Activated T-cell treated with anti-CD3 and anti-CD28 coated beads, Interleukin-2, amount 50 U/mL, for 48 hours (primary cell): ENCODE measurements around the gene IQUB.
"Not testable (repeated sequence)": the region's sequence is repeated elsewhere in the genome, so short reads cannot be mapped to it uniquely, and the experiment has no call there.

Source experiments
- DNase-seq, 2 experiments: peaks; one replicate each; pipeline ENCODE4 v3.0.0-alpha.2; 2020

Gene IQUB

DNA sequence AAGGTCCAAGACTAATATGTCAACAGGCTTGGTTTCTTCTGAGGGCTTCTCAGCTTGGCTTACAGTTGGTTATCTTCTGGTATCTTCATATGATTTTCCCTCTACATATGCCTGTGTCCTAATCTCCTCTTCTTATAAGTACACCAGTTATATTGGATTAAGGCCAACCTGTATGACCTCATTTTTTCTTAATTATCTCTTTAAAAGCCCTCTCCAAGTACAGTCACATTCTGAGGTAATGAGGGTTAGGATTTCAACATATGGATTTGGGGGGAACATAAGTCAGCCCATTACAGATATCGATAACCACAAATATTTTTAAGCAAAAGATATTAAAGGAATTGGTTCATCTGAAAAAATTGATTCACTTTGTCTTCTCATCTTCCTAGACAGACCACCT is 49.2 kb downstream of the IQUB start:
- no peak for DNase-seq

DNA sequence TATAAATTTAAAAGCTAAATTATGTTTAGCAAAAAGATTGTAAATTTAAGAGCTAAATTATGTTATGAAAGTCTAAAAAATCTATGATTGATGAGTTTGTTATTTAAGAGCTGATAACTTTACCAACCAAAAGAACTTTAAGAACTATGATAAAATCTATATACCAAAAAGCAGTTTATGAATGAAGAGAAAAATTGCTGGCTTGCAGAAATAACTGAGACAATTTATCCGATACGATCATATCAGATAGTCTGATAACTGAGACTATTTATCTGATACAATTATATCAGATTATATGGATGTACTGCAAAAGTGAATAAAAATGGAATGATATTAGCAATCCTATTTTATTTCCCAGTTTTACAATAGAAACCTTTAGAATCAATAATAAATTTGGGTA is 50.2 kb downstream of the IQUB start:
- no peak for DNase-seq

DNA sequence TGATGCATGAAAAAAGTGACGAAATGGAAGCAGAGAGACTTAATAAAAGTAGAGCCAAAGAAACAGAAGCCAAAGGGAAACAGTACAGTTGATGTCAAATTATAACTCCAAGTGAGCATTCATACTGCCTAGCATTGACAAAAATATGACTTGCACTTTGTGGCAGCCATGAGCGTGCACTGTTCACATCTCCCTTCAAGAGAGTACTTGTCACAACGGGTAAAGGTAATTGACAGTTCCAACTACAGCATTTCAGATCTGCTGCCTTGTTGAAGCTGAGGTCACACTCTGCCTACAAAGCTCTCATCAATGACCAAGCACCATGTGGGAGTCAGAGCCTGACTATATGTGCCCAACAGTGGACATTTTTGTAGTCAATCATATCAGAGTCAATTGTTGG is 54.3 kb downstream of the IQUB start:
- no peak for DNase-seq

DNA sequence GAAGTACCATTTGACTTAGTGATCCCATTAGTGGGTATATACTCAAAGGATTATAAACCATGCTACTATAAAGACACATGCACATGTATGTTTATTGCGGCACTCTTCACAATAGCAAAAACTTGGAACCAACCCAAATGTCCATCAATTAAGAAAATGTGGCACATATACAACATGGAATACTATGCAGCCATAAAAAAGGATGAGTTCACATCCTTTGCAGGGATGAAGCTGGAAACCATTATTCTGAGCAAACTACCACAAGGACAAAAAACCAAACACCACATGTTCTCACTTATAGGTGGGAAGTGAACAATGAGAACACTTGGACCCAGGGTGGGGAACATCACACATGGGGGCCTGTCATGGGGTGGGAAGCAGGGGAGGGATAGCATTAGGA is 56.3 kb downstream of the IQUB start:
- not testable (repeated sequence) for DNase-seq

DNA sequence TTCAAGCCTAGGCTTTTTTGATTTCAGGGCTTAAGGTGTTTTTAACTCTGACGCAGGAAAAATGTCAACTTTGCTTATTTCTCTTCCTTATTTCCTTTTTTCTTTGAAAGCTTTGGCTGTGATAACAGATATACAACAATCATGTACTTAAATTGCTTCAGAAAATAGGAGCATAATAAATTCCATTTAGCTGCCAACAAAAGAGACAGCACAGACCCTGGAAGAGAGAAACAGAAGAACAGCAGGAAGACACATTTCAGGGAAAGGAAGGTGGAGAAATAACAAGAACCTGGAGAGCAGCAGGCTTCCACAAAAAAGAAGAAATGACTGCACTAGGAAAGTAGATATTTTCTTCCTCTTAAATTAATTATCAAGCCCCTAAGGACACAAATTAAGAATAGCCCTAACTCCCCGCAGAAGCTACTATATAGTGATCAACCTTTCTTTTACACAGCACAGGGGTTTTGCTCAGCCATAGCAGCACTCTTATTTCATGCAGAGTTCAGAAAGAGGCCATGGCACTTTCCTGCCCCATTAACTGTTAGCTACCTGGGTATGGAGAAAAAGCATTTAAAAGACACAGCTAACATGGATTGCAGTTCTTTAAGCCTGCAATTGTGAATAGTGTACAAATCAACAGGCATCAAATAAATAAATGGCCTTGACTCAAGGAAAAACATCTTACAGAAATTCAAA is 61.5 kb downstream of the IQUB start:
- no peak for DNase-seq

DNA sequence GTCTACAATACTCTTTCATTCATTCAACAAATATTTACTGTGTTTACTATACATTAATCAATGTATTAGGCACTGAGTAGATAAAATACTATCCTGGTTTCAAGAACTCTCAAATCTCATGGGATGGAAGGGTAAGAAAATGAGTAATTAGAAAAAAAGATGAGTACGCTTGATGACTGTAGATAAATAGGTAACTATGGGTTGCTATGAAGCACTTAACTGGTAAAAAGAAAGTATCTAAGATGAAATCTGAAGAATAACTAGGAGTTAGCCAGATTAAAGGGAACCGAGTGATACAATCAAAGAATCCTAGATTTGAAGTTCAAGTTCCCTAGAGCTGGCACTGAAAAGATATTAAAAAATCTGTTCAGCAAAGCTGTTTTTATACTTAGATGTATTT is 62.1 kb downstream of the IQUB start:
- DNase-seq = no peak

DNA sequence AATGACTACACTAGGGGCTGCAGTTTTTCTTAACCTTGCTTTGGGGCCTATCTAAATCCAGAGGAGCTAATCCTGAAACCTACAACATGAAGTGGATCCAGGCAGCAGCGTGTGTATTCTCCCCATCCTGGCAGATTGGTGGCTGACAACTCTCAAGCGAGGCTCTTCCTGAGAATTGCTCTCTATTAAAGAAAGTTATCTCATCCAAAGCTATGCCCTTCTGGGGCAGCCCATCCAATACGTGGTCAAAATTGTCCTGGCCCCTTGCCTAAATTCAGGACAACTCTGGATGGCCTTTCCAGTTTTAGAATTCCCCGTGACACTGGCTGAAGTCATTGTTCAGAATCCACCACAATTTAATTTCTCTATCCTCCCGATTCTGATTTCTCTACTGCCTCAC is 66.1 kb downstream of the IQUB start:
- no peak for DNase-seq

DNA sequence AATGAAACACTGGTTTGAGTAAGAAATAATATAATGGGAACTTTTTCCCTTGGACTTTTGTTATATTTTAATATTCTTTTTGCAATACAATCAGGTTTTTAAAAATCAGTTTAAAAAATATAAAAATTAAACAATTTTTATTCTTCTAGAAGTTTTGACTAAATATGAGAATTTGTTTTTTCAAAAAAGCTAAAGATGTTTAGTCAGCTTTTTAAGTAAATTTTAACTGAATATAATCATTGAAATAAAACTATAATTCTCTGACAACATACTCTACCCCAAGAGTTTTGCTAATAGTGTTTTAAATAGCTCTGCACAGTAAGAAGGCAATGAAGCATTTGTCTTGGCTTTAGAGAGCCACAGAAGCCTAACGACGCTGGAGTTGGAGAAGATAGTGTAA is 70.5 kb downstream of the IQUB start:
- no peak for DNase-seq

DNA sequence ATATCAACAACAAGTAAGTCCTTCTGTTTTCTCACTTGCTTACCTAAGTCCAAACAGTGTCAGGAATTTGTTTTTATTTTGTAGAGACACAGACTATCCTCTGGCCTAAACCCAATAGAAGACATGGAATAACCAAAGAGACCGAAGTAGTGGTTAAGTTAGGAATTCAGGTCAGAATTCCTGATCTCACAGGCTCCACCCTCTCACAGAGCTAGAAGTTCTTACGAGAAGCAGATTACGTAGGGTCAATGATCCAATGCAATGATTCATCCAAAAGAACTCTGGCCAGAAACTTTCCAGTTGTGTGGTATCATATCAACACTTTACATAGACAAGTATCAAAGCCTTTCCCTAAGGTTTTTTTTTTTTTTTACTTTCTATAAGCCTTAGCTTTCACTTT is 73.8 kb downstream of the IQUB start:
- no peak for DNase-seq

DNA sequence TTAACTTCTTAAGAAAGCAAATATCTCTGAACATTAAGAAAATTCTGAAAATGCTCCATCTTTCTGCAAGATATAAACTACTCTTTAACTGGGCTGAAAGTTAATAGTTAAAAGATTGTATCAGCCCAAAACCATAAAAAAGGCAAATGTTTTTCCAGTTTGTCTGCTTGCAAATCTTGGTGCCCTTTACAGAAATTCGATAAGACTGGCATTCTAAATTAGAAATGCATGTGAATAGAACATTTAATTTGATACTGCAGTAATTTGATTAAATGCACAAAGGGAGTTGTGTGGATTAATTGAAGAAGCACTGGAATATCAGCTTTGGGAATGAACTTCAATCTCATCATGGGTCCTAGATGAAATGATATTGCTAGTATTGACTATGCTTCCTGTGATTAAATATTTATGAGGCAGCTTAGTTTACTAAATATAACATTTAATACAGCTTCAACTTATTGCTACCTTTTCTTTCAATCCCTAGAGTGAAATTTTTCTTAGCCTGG is 78.4 kb downstream of the IQUB start:
- DNase-seq = no peak

DNA sequence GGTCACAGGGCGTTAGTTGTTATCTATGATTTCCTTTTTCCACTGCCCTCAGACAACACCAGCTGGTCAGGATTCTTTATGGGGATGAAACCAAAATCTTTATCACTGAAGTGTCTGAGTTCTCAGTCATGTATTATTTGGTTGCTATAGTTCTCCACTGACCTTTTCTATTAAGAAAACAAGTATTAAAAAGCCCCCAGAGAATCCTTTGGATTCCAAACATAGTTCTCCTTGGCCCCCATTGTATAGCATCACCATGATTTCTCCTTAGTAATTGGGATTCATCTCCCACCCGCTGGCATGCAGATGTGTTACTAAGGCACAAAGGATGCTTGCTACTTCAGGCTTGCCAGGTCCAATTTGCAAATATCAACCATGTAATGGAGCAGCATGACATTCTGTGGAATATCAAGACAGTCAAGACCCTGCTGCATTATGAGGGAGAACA is 94.3 kb downstream of the IQUB start:
- no peak for DNase-seq

DNA sequence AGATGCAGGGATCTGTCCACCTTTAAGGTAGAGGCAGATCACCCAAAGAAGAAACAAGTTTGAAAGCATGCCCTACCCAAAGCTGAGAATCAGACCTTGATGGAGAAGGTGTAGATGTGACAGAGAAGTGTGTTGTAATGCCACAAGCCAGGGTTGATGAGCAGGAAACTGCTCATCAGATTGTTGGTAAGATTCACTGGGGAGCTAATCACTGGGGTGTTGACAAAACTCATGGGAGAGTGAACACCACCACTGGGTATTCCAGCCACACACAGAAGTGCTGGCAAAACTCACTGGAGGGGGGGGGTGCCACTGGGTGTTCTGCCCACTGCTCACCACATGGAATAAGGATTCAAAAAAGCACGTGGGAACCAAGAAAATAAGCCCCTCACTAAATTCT is 95.2 kb downstream of the IQUB start:
- no peak for DNase-seq

DNA sequence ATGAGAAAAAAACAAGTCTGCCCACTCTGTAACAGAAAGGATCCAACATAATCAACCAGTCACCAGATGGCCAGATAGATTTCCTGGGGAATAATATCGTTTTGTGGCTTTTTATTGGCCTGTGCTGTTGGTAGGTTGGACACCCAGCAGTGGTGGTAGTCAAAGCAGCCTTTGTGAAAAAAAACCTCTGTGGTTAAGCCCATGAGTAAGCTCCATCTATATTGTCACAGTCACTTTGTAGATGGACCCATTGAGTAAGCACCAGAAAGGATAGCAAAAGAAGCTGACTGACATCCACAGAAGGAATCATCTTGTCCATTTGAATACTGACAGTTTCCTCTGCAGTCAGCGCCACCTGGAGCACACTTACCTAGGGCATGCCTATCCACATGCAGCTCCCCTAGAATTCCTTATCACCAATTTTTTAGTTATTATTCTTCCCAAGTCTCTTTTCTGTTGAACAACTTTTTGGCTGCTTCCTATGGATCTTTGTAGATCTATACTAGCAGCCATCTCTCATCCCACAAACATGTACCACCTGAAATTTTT is 96.9 kb downstream of the IQUB start:
- DNase-seq = no peak

DNA sequence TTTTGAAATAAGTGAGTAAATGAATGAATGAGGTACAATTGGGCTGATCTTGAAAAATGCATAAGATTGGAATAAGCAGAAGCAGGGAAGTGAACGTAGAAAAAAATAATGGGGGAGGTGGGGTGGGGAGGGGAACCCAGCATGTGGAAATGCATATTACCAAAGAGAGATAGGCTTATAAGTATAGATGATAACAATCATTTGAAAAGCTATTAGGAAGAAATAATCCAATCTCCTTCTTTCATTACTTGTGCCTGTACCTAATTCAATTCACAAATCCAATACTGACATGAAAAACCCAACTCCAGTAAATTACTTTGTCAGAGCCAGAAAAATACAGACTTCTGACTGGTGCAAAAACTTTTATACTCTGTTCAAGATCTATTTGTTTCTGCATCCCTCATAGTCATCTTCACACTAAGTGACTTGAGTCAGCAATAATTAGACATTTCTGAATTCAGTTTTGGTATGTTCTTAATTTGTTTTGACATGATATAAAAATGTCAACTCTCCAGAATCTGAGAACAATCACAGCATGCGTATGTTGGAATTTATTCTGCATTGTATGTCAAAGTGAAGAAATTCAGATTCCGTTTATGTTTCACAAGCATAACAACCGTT is 99.2 kb downstream of the IQUB start:
- DNase-seq = no peak

DNA sequence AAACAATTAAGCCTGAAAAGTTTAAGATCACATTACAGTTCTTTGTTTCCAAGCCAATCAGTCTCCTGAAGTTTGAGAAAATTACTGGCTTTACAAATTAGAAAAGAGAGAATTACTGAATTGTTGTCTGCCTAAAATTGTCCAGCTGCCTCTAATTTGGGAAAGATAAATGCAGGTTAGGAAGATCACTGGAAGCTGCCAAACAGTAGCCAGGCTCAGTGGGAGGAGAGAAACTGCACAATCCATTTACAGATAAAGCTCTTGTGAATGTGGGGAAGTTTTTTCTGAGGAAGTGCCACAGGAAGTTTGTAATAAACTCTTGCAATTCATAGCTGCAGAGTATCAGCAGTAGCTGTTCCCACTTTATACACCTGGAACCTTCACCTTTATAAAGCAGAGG is 100.7 kb downstream of the IQUB start:
- no peak for DNase-seq

DNA sequence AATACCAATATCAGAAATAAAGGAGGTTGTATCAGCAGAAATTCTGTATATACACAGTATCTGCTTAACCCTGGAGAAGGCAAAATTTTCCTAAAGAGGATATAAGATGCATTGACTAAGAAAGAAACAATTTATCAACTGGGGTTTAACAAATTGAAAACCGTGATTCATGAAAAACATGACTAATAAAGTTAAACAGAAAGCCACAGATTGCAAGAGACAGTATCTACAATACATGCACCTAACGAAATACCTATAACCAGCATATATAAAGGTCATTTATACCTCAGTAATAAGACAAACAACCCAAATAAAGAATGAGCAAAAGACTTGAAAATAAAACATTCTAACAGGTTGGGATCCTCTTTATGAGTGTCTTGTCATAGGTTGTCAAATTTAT is 101.8 kb downstream of the IQUB start:
- no peak for DNase-seq

DNA sequence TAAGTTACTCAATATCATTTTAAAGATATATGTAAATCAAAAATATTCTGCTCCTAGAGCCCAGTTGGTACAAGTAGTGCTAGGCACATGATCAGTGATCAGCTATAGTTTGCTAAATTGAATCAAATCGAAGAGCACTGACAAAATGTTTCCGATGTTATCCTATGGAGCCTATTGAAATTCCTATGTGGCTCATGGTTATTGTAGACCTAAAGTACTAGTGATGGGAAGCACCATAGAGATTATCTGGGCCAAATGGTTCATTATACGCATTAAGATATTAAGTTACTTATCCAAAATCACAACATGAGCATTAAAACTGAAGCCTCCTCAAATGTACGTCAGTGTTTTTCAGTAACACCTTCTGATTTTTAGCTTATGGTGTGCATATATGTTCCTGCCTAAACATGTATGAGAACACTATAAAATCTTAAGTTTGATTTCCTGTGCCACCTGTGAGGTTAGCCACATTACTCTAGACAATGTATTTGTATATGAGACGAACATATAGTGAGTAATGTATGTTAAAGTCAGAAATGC is 103.2 kb downstream of the IQUB start:
- DNase-seq = no peak

DNA sequence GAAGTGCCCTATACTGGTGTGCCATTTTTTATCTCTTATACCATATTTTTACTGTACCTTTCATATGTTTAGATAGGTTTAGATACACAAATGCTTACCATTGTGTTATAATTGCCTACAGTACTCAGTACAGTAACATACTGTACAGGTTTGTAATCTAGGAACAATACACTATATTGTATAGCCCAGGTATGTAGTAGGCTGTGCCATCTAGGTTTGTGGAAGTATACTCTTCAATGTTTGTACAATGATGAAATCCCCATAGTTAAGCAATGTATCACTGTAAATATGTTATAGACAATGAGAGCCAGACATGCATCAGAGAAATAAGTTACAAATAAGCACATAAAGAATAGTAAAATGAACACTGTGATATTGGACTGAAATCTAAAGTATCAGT is 109.1 kb downstream of the IQUB start:
- DNase-seq = no peak

DNA sequence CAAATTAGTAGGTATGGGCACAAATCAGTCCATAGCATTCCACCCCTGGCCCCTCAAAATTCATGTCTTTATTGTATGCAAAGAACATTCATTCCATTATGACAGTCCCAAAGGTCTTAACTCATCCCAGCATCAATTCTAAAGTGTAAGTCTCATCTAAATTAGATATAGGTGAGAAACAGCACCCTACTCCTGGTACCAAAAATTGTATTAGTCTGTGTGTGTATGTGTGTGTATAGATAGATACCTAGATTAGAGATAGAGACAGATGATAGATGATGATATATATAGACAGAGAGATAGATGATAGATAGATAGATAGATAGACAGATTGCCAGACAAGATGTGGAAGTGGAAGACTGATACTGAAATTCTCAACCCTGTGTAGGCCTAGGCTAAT is 109.9 kb downstream of the IQUB start:
- DNase-seq = no peak

DNA sequence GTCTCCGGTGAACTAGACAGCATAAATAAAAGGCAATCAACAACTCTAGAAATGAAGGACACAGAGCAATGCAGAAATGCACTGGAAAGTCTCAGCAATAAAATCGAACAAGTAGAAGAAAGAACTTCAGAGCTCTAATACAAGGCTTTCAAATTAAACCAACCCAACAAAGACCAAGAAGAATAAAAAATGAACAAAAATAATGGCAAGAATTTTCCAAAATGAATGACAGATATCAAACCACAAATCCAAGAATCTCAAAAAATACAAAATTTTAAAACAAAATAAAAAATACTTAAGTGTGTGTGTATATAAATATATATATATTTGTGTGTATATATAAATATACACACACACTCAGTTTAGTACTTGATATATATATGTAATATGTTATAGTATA is 110.8 kb downstream of the IQUB start:
- DNase-seq = no peak

DNA sequence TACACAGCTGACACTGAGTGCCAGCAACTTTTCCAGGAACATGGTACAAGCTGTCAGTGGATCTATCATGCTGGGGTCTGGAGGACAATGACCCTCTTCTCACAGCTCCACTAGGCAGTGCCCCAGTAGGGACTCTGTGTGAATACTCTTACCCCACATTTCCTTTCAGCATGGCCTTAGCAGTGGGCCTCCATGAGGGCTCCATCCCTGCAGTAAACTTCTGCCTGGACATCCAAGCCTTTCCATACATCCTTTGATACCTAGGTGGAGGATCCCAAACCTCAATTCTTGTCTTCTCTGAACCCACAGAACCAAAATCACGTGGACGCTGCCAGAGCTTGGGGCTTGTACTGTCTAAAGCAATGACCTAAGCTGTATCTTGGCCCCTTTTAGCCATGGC is 116.8 kb downstream of the IQUB start:
- DNase-seq = no peak

DNA sequence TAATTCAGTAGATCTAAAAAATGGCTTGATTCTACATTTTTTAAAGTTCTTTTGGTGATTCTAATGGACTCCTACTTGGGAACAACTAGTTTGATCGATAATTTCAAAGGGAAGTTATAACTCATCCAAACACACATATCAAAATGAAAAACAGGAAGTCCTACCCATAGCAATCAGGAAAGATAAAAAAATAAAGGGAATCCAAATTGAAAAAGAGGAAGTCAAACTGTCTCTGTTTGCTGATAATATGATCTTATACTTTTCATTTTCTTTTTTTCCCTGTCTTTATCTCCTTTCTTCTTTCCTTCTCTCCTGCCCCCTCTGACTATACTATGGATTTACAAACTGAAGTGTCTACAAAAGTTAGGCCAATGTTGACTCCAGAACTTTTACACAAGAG is 118.8 kb downstream of the IQUB start:
- no peak for DNase-seq

DNA sequence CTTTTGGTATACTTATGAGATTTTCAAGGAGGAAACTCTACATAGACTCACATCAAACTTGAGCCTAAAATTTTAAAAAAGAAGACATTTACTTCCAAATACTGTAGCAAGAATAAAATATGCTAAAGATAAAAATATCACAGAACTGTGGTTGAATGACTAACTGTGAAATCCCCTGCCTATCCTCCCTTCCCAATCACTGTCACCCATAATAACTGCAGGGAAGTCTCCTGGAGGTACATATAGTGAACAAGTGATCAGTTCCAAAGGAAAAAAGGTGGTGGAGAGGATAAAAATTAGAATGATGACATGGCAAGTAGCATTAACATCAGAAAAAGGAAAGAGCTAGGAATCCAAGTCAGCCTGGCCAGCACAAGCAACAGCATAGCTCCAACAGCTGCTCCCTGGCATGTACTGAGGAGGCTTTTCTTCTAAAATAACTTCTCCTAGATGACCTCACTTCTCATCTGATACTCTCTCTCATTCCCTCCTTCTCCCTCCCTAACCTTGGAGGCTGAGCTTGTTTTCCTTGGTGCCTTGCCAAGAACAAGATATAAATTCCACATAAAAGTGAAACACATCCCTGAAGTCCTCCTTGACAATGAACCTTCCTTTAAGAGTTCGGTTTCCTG is 124.0 kb downstream of the IQUB start:
- DNase-seq = no peak

DNA sequence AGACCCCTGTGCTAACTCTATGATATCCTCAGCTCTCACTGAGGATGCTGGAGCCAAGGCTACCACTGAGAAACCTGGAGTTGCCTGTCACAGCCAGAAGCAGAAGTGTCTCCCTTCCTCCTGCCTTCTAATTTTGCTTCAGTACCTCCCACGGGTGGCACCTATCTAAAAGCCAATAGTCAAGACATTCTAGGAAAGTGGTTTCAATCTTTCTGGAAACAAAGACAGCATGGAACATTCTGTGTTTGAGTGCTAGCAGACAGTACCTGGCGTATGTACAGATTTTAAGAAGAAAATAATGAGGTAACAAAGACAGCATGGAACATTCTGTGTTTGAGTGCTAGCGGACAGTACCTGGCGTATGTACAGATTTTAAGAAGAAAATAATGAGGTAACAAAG is 126.4 kb downstream of the IQUB start:
- DNase-seq = not testable (repeated sequence)
